Calu3 (cell line): ENCODE measurements around the gene NUP214. TPM values are rescaled to one million over a fixed set of nuclear protein-coding genes. Genes with fewer than 3 reads are reported as not detected.
"Not testable (repeated sequence)": the region's sequence is repeated elsewhere in the genome, so short reads cannot be mapped to it uniquely, and the experiment has no call there.

Experiments
- BruUV-seq: library from RNA; stranded (reverse); fragments of 400-500 nt; replicated peaks from 2 replicates; lab custom pipeline; 2021; lab: Mats Ljungman, UMichigan
- CTCF ChIA-PET: fragments of 300-600 bp; sonication (Branson Sonifier 250); formaldehyde crosslinking; loops from one replicate; lab custom pipeline; 2022; ENCODE audit warnings: antibody characterized with exemption; lab: Charles Lee
- DNase-seq: peaks from one replicate; pipeline ENCODE4 v3.0.0; 2022
- H3K27ac Mint-ChIP-seq: one replicate; pipeline ENCODE4 v1.8.0; 2022; ENCODE audit warnings: mixed read lengths; ENCODE audit not compliant: unreplicated experiment
- H3K27me3 Mint-ChIP-seq: one replicate; pipeline ENCODE4 v1.8.0; 2022; ENCODE audit warnings: mixed read lengths; ENCODE audit not compliant: unreplicated experiment
- H3K36me3 Mint-ChIP-seq: one replicate; pipeline ENCODE4 v1.8.0; 2022; ENCODE audit warnings: mild to moderate bottlenecking, moderate library complexity, mixed read lengths; ENCODE audit not compliant: insufficient read depth, unreplicated experiment
- H3K4me1 Mint-ChIP-seq: one replicate; pipeline ENCODE4 v1.8.0; 2022; ENCODE audit warnings: mild to moderate bottlenecking, low read depth, mixed read lengths; ENCODE audit not compliant: unreplicated experiment
- H3K4me3 Mint-ChIP-seq: one replicate; pipeline ENCODE4 v1.8.0; 2022; ENCODE audit warnings: mild to moderate bottlenecking, low read depth, moderate library complexity, mixed read lengths; ENCODE audit not compliant: unreplicated experiment
- H3K9me3 Mint-ChIP-seq: one replicate; pipeline ENCODE4 v1.8.0; 2022; ENCODE audit warnings: low read depth, mixed read lengths; ENCODE audit not compliant: unreplicated experiment
- intact Hi-C: fragments of 100-400 bp; cut with micrococcal nuclease; formaldehyde crosslinking; loops from one replicate; pipeline ENCODE4 v1.10.0; 2022; ENCODE audit not compliant: unreplicated experiment
- total RNA-seq: library from RNA; stranded (reverse); gene quantifications from 2 replicates; pipeline ENCODE4 v1.2.3, GENCODE V29; 2022
- TF ChIP-seq, protein P1 (sequence below): fragments of 200-600 bp; IDR thresholded peaks from one replicate; pipeline ENCODE4 v1.8.0; 2022; ENCODE audit warnings: antibody characterized with exemption; ENCODE audit not compliant: unreplicated experiment

The NUP214 gene
- total RNA-seq, 1 experiment from 2014 or later: 50.0 TPM

DNA sequence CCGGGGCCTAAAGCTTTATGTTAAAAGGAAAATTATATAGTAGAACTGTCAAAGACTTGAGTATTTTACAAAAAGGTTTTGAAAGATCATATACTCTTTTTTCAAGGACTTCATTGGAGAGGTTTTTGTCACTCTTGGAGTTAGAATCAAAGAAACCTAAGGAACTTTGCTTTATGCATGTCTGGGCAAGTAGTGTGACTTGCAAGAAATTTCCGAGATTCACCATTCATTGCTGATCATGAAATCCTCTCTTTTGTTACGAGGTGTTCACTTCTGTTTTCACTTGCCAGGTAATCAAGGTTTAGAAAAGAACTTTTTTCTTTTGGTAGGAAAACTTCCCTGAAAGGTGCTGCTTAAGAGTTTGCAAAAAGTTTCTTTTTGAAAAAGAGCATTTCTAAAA lies 64.8 kb downstream of the NUP214 start:
- no peak overlapping the region for H3K27ac Mint-ChIP-seq
- H3K36me3 Mint-ChIP-seq: peaks cover 11% of the 10 kb centered on the region
- no peaks in the 10 kb centered on the region for H3K27me3 Mint-ChIP-seq
- H3K9me3 Mint-ChIP-seq: no peaks in the 10 kb centered on the region
- DNase-seq: no peak
- intact Hi-C loops: no loop called here
- CTCF ChIA-PET: interaction anchor here (0.6 kb wide), 1 partner anchor 142 kb away, joined by 3 read pairs; no protein-coding TSS in a partner anchor
- no peaks in the 10 kb centered on the region for H3K4me1 Mint-ChIP-seq
- no peak overlapping the region for H3K4me3 Mint-ChIP-seq
- no TSS peak for BruUV-seq
- TF ChIP-seq, protein P1, sequence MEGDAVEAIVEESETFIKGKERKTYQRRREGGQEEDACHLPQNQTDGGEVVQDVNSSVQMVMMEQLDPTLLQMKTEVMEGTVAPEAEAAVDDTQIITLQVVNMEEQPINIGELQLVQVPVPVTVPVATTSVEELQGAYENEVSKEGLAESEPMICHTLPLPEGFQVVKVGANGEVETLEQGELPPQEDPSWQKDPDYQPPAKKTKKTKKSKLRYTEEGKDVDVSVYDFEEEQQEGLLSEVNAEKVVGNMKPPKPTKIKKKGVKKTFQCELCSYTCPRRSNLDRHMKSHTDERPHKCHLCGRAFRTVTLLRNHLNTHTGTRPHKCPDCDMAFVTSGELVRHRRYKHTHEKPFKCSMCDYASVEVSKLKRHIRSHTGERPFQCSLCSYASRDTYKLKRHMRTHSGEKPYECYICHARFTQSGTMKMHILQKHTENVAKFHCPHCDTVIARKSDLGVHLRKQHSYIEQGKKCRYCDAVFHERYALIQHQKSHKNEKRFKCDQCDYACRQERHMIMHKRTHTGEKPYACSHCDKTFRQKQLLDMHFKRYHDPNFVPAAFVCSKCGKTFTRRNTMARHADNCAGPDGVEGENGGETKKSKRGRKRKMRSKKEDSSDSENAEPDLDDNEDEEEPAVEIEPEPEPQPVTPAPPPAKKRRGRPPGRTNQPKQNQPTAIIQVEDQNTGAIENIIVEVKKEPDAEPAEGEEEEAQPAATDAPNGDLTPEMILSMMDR: no peak

- CTCF ChIA-PET: interaction anchor here (0.6 kb wide), 1 partner anchor 64 kb away, joined by 5 read pairs; no protein-coding TSS in a partner anchor
- H3K4me1 Mint-ChIP-seq, DNase-seq, H3K36me3 Mint-ChIP-seq, intact Hi-C loops, H3K27me3 Mint-ChIP-seq, H3K4me3 Mint-ChIP-seq, H3K27ac Mint-ChIP-seq, BruUV-seq, H3K9me3 Mint-ChIP-seq: not testable (repeated sequence)
Measured at GRCh38 chr9:131191032-131191431, 65.6 kb downstream of the NUP214 start.

- Mint-ChIP-seq H3K4me1 (no peaks in the 10 kb centered on the region), H3K4me3 (no peak overlapping the region), H3K36me3 (peaks cover 6% of the 10 kb centered on the region), H3K9me3 (no peaks in the 10 kb centered on the region), H3K27ac (no peak overlapping the region), H3K27me3 (no peaks in the 10 kb centered on the region)
- no TSS peak for BruUV-seq
- CTCF ChIA-PET: interaction anchor here (0.6 kb wide), 1 partner anchor 63 kb away, joined by 5 read pairs; no protein-coding TSS in a partner anchor
- TF ChIP-seq, protein P1: no peak
- intact Hi-C loops: no loop called here
- DNase-seq: no peak
Measured at GRCh38 chr9:131191857-131192256, 66.5 kb downstream of the NUP214 start.

GRCh38 chr9:131193051-131193450 lies 67.7 kb downstream of the NUP214 start:
- Mint-ChIP-seq H3K27me3 (no peaks in the 10 kb centered on the region), H3K4me3 (no peak overlapping the region), H3K27ac (no peak overlapping the region), H3K9me3 (no peaks in the 10 kb centered on the region), H3K36me3 (peaks cover 6% of the 10 kb centered on the region), H3K4me1 (no peaks in the 10 kb centered on the region)
- DNase-seq: no peak
- TF ChIP-seq, protein P1: no peak
- CTCF ChIA-PET: no interaction called here
- intact Hi-C loops: no loop called here
- BruUV-seq: no TSS peak

DNA sequence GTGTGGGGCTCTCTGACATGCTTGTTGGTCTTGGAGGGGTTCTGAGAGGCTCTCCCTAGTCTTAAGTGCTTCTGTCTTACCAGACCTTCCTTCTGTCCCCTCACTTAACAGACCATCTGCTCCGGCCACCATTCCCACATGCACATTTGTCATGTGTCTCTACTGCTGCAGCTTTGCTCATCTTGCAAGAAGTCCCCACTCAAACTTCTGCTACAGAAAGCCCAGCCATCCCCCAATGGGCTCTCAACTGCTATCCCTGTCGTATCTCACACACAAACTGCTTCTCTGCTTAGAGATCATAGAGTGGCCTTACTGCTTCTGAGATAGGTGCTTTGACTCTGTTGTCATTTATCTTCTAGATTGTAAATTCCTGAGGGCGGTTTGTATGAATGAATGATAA lies 69.4 kb downstream of the NUP214 start:
- Mint-ChIP-seq H3K27ac (no peak overlapping the region), H3K9me3 (no peaks in the 10 kb centered on the region), H3K4me1 (no peaks in the 10 kb centered on the region), H3K36me3 (peaks cover 9% of the 10 kb centered on the region), H3K4me3 (no peak overlapping the region), H3K27me3 (no peaks in the 10 kb centered on the region)
- CTCF ChIA-PET: no interaction called here
- no peak for DNase-seq
- TF ChIP-seq, protein P1: no peak
- intact Hi-C loops: no loop called here
- no TSS peak for BruUV-seq
